NCI-H187 (cell line): ENCODE results near the gene PAX6.

Experiments
- DNase-seq, 2 experiments: peaks; one replicate each; lab custom pipeline; 2025; lab: John Stamatoyannopoulos, UW

PAX6 gene

GRCh38 chr11:31798057-31798553 is 13.0 kb downstream of the PAX6 start:
- no peak for DNase-seq

- DNase-seq, result no peak
Measured at GRCh38 chr11:31797190-31798056, 13.7 kb downstream of the PAX6 start.

GRCh38 chr11:31796499-31797189 is 14.5 kb downstream of the PAX6 start:
- no peak for DNase-seq

- no peak for DNase-seq
Measured at GRCh38 chr11:31795706-31796498, 15.2 kb downstream of the PAX6 start.

- DNase-seq, result no peak
Measured at GRCh38 chr11:31794548-31794947, 16.6 kb downstream of the PAX6 start.

GRCh38 chr11:31793264-31793663 is 17.9 kb downstream of the PAX6 start:
- DNase-seq, result no peak

GRCh38 chr11:31792456-31792855 is 18.7 kb downstream of the PAX6 start:
- DNase-seq, result no peak

GRCh38 chr11:31792036-31792435 is 19.1 kb downstream of the PAX6 start:
- DNase-seq, result no peak

DNA sequence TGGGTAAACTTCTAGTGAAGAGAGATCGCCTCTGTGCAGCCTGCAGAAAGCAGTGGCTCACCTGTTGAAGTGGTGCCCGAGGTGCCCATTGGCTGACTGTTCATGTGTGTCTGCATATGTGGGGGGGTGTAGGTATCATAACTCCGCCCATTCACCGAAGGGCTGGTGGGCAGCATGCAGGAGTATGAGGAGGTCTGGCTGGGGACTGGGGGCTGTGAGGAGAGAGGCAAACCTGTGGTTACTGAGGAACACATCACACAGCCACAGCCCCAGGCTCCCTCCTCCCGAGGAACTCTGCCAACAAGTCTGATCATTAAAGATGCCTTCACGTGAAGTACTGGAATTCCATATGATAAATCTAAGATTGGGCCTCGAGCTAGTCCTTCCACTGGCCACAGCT is 20.5 kb downstream of the PAX6 start:
- no peak for DNase-seq

DNA sequence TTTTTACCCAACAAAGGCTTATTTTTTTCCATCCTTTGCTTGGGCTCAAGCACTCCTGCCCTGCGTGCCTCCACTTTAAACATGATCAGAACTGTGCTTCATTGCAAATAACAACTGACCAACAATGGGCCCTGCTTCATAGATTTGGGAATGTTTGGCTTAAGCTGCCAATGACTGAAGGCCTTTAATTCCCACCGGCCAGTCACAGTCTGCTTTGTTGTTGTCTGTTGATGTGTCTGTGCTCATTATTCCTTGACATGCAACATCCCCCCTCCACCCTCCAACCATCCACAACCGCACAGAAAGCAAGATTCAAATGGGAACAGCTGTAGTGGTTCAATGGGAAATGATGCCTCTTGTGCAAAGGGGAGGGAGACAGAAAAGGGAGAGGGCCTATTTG is 23.0 kb downstream of the PAX6 start:
- no peak for DNase-seq

- DNase-seq, result no peak
Measured at GRCh38 chr11:31786996-31787685, 24.0 kb downstream of the PAX6 start.

GRCh38 chr11:31784611-31785010 is 26.5 kb downstream of the PAX6 start:
- DNase-seq, result no peak

DNA sequence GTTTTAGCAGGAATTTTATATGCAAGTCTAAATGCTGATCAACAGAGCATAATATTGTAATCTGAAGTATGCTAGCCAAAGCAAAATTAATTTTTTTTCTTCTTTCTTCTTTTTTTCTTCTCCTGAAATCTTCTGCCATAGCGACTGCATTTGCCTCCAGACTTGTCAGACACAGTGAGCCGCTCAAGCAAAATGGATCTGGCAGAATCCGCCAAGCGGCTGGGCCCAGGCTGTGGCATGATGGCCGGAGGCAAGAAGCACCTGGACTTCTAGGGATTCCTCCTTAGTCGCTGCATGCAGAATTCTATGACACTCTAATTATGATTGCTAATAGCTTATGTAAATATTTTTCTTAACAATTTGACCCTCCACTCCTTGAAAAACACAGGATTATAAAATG is 27.9 kb downstream of the PAX6 start:
- no peak for DNase-seq

- DNase-seq, result no peak
Measured at GRCh38 chr11:31782257-31782656, 28.9 kb downstream of the PAX6 start.

- no peak for DNase-seq
Measured at GRCh38 chr11:31780480-31780971, 30.6 kb downstream of the PAX6 start.

DNA sequence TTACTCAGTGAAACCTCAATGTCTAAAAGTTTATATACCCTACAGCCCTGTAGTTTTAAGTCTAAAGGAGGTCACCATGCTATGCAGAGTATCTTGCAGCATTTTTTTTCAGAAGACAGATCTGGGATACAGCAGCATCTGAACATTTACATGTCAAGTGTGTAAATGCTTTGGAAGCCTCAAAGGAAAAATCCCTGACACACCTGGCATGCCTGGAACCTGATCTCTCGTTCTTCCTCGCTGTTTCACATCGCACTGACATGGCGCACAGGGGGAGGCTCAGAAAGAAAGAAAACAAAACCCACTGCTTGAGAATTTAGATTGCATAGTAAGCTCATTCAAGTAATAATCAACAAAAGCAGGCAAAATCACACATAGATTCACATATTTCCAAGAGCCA is 31.0 kb downstream of the PAX6 start:
- no peak for DNase-seq

- DNase-seq, result no peak
Measured at GRCh38 chr11:31779374-31779791, 31.7 kb downstream of the PAX6 start.

DNA sequence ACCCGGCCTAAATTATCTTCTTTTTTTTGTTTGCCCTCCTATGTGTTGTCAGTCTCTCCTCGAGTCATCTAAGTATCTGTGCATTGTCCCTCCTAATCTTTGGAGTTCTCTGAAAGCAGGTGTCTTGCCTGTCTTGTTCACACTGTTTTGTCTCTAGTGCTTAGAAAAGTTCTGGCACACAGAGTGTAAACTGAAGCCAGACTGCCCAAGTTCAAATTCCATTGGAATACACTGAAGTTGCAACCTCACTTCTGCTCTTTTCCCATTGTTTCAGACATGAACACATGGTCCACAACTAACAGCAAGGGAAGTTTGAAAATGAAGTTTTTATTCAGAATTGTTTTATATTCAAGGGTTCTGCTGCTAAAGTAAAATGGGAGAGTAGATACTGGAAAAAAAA is 38.7 kb downstream of the PAX6 start:
- DNase-seq, result no peak

GRCh38 chr11:31770011-31770700 is 41.0 kb downstream of the PAX6 start:
- no peak for DNase-seq

DNA sequence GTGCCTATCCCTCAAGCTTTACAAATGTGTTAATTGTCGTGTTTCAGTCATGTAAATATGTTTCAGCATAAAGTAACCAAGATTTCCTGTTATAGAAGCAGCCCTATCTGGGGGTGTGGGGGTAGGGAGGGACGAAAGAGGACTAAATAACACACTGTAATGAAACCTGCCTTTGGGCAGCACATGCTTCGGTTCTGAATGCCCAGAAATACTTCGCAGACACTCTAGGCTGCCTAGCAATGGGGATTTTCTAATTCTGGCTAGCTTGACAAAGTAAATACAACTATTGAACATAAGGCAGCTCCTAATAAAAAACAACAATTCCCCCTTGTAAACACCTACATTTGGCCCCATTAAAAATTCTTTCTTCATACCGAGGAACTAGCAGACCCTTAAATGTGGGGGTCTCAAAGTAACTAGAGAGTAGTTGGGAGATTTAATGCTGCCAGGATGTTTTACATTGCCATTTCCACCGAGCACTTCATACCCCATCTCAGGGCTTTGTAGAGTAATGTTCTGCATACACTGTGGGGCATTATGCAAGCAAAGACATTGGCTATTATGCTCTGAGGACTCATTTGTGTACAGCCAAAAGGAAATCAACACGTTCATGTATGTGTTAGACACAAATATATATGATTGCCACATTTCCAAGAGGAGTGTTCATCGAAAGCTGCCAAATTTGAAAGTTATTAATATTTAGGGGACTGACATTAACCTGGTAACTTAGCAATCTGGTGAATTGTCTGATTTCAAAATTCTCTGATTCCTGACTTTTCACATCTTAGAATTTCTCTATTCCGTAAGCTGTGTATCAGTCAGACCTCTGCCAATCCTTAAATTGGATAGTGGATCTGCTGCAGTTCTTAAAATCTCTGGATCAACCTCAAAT is 42.1 kb downstream of the PAX6 start:
- DNase-seq, result no peak
